Activated CD8-positive, alpha-beta T cell treated with anti-CD3 and anti-CD28 coated beads for 36 hours (primary cell): Measurements from ENCODE around the gene CASQ2. TPM values are rescaled to one million over a fixed set of nuclear protein-coding genes. Genes with fewer than 3 reads are reported as not detected.

Source experiments
- ATAC-seq: fragments of 200-7000 bp; cut with Tn5 transposase; one replicate; pipeline ENCODE4 v1.10.0; 2021; ENCODE audit warnings: mild to moderate bottlenecking, moderate library complexity
- CTCF ChIA-PET: fragments of 350-600 bp; sonication (Branson Sonifier 250); formaldehyde crosslinking; loops from one replicate; lab custom pipeline; 2021; ENCODE audit warnings: antibody characterized with exemption; lab: Charles Lee
- POLR2A ChIA-PET: fragments of 350-600 bp; sonication (Branson Sonifier 250); formaldehyde crosslinking; loops from one replicate; lab custom pipeline; 2021; ENCODE audit warnings: antibody characterized with exemption; lab: Charles Lee
- DNase-seq: peaks from one replicate; pipeline ENCODE4 v3.0.0-alpha.2; 2020
- H3K27ac Mint-ChIP-seq: one replicate; pipeline ENCODE4 v1.8.0; 2021; ENCODE audit warnings: mild to moderate bottlenecking, mixed read lengths
- H3K27me3 Mint-ChIP-seq: one replicate; pipeline ENCODE4 v1.8.0; 2021; ENCODE audit warnings: mixed read lengths
- H3K36me3 Mint-ChIP-seq: one replicate; pipeline ENCODE4 v1.8.0; 2021; ENCODE audit warnings: low read depth, mixed read lengths
- H3K4me1 Mint-ChIP-seq: one replicate; pipeline ENCODE4 v1.8.0; 2021; ENCODE audit warnings: low read depth, mixed read lengths
- H3K4me3 Mint-ChIP-seq: one replicate; pipeline ENCODE4 v1.8.0; 2021; ENCODE audit warnings: mild to moderate bottlenecking, moderate library complexity, mixed read lengths
- H3K9me3 Mint-ChIP-seq: one replicate; pipeline ENCODE4 v1.8.0; 2021; ENCODE audit warnings: mixed read lengths
- intact Hi-C: fragments of 100-400 bp; cut with micrococcal nuclease; formaldehyde crosslinking; loops from one replicate; pipeline ENCODE4 v1.10.0; 2022
- total RNA-seq, 2 experiments: library from RNA; stranded (reverse); gene quantifications; one replicate each; pipeline ENCODE4 v1.2.3, GENCODE V29; 2021
- TF ChIP-seq, protein P1 (sequence below): fragments of 200-600 bp; IDR thresholded peaks from one replicate; pipeline ENCODE4 v1.8.0; 2022; ENCODE audit warnings: antibody characterized with exemption, mild to moderate bottlenecking

CASQ2 gene
- total RNA-seq, 2 experiments from 2014 or later: not detected

DNA sequence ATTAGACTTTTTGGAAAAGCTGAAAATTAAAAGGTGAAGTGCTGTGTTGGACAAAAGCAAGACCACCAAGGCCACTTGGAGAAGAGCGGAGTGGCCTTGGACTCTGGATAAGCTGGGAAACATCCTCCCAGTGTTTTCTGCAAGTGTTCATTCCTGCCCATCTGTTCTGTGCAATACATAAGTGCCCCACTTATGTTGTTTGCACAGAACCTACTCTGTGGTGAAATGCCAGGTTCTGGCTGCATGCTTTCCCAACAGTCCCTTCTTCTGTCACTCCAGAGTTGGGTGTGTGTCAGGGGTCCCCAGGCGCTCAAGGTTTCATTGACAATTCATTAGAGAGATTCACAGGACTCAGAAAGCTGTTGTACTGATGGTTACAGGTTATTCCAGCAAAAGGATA is 42.1 kb upstream of the CASQ2 start:
- Mint-ChIP-seq H3K27me3 (peaks cover 8% of the 10 kb centered on the region), H3K4me1 (no peaks in the 10 kb centered on the region), H3K9me3 (no peaks in the 10 kb centered on the region), H3K27ac (no peak overlapping the region), H3K4me3 (no peak overlapping the region), H3K36me3 (no peaks in the 10 kb centered on the region)
- ATAC-seq (no peak), DNase-seq (no peak)
- intact Hi-C loops: no loop called here
- POLR2A ChIA-PET: no interaction called here
- TF ChIP-seq, protein P1, sequence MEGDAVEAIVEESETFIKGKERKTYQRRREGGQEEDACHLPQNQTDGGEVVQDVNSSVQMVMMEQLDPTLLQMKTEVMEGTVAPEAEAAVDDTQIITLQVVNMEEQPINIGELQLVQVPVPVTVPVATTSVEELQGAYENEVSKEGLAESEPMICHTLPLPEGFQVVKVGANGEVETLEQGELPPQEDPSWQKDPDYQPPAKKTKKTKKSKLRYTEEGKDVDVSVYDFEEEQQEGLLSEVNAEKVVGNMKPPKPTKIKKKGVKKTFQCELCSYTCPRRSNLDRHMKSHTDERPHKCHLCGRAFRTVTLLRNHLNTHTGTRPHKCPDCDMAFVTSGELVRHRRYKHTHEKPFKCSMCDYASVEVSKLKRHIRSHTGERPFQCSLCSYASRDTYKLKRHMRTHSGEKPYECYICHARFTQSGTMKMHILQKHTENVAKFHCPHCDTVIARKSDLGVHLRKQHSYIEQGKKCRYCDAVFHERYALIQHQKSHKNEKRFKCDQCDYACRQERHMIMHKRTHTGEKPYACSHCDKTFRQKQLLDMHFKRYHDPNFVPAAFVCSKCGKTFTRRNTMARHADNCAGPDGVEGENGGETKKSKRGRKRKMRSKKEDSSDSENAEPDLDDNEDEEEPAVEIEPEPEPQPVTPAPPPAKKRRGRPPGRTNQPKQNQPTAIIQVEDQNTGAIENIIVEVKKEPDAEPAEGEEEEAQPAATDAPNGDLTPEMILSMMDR: no peak
- CTCF ChIA-PET: interaction anchor here (0.7 kb wide), 1 partner anchor 170 kb away, joined by 3 read pairs; no protein-coding TSS in a partner anchor

- Mint-ChIP-seq H3K4me3 (no peak overlapping the region), H3K27ac (no peak overlapping the region), H3K27me3 (peaks cover 13% of the 10 kb centered on the region), H3K9me3 (no peaks in the 10 kb centered on the region), H3K36me3 (no peaks in the 10 kb centered on the region), H3K4me1 (no peaks in the 10 kb centered on the region)
- intact Hi-C loops: loop anchor here (5.0 kb wide), 1 partner anchor 172 kb away; no protein-coding TSS in a partner anchor
- ATAC-seq (no peak), DNase-seq (no peak)
- ChIA-PET CTCF (no interaction called here), POLR2A (no interaction called here)
- TF ChIP-seq, protein P1: no peak
These were observed 41.3 kb upstream of the CASQ2 start for GRCh38 chr1:115809847-115810246.

DNA sequence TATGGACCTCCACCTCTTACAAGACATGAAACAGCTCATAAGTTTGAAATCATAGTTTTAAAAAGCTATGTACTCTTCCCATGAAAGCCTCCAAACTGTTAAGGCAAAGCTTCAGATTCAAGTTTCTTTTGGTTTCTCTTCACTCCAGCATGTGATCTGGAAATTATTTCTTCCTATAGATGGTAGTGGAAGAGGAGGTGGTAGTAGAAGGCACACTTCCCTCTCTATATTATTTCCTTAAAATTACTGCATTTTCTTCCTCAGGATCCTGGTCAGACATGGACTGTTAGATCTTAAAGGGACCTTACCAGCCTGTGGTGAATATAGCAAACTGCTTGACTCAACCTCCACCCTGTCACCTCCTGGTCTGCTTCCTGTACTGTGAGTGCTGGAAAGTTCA is 40.6 kb upstream of the CASQ2 start:
- Mint-ChIP-seq H3K4me3 (no peak overlapping the region), H3K27me3 (peaks cover 16% of the 10 kb centered on the region), H3K4me1 (no peaks in the 10 kb centered on the region), H3K9me3 (no peaks in the 10 kb centered on the region), H3K36me3 (no peaks in the 10 kb centered on the region), H3K27ac (no peak overlapping the region)
- ATAC-seq (no peak), DNase-seq (no peak)
- CTCF ChIA-PET: interaction anchor here (0.8 to 4.7 kb wide), 4 partner anchors 169 to 211 kb away, joined by 3 to 31 read pairs (median 5); no protein-coding TSS in a partner anchor
- POLR2A ChIA-PET: no interaction called here
- intact Hi-C loops: loop anchor here (5.0 kb wide), 1 partner anchor 173 kb away; no protein-coding TSS in a partner anchor
- TF ChIP-seq, protein P1: no peak

DNA sequence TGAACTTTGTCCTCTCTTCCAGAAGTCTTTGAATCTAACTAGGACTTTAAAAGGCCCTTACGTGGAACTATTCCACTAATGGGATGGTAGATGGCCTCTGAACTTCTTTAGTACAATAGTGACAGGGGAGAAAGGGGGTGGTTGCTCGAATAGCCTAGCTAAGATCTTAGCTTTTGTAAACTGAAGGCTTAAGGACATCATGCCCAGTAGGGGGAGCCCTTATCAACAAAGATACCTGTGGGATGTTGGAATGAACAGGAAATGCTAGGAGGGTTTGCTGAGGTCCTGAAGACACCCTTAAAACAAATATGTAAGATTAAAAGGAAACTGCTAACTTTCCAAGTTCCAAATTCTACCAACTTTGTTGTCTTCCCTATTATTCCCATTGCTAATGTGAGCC is 39.2 kb upstream of the CASQ2 start:
- intact Hi-C loops: loop anchor here (2.0 to 5.0 kb wide), 2 partner anchors 175 to 213 kb away; no protein-coding TSS in a partner anchor
- no peaks in the 10 kb centered on the region for H3K9me3 Mint-ChIP-seq
- ChIA-PET CTCF (interaction anchor here (0.6 to 4.7 kb wide), 12 partner anchors 10 to 212 kb away, joined by 3 to 31 read pairs (median 4); no protein-coding TSS in a partner anchor), POLR2A (no interaction called here)
- ATAC-seq (peak; percentile 53), DNase-seq (peak; percentile 69)
- peaks cover 15% of the 10 kb centered on the region for H3K27me3 Mint-ChIP-seq
- H3K36me3 Mint-ChIP-seq: no peaks in the 10 kb centered on the region
- H3K4me3 Mint-ChIP-seq: no peak overlapping the region
- H3K4me1 Mint-ChIP-seq: no peaks in the 10 kb centered on the region
- TF ChIP-seq, protein P1: peak; percentile 71
- H3K27ac Mint-ChIP-seq: no peak overlapping the region

- Mint-ChIP-seq H3K27ac (no peak overlapping the region), H3K9me3 (no peaks in the 10 kb centered on the region), H3K4me1 (no peaks in the 10 kb centered on the region), H3K4me3 (no peak overlapping the region), H3K36me3 (no peaks in the 10 kb centered on the region), H3K27me3 (peaks cover 15% of the 10 kb centered on the region)
- DNase-seq (no peak), ATAC-seq (no peak)
- ChIA-PET POLR2A (no interaction called here), CTCF (interaction anchor here (2.5 to 4.7 kb wide), 2 partner anchors 175 to 215 kb away, joined by 8 to 31 read pairs; no protein-coding TSS in a partner anchor)
- intact Hi-C loops: loop anchor here (5.0 kb wide), 1 partner anchor 177 kb away; no protein-coding TSS in a partner anchor
- TF ChIP-seq, protein P1: no peak
These were observed 37.1 kb upstream of the CASQ2 start for GRCh38 chr1:115805597-115805996.
